ENCODE measurements around the gene ORAI3.

The ORAI3 gene

DNA sequence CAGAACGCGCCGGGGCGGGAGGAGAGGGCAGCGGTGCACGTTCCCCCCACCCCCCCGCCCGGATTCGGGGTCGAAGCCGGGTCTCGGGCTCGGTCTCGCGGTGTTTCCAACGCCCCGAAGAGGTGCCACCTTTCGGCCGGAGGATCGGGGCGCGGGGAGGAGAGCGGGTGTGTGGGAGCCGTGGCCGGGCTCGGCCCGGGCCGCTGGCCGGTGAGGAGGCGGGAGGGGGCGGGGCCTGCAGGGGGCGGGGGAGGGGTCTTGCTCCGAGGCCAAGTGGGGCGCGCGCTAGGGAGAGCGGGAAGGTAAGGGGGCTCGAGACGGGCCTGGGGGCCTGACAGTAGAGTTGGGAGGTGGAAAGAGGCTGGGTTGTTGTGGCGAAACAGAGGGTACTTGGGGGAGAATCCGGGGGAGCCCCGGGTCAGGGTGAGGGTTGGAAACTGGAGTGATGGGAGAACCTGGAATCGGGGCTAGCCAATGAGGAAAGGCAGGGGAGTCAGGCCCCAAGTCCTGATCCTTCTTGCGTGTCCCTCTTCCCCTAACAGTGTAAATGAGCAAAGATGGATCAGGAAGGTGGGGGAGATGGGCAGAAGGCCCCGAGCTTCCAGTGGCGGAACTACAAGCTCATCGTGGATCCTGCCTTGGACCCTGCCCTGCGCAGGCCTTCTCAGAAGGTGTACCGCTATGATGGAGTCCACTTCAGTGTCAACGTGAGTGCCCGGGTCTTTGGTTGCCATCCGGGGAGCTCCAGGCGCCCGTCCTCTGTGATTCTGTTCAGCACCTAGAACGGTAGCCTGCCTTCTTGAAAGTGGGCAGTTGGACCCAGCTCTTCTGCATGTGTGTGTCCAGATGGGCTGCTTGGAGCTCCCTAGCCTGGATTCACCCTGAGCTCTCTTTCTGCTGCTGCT is 9.6 kb downstream of the ORAI3 start:
- peak overlapping the region; percentile 89 for H3K4me3 ChIP-seq (ENCODE audit: control insufficient read depth, low read depth, low read length)
- TF ChIP-seq, protein P1, sequence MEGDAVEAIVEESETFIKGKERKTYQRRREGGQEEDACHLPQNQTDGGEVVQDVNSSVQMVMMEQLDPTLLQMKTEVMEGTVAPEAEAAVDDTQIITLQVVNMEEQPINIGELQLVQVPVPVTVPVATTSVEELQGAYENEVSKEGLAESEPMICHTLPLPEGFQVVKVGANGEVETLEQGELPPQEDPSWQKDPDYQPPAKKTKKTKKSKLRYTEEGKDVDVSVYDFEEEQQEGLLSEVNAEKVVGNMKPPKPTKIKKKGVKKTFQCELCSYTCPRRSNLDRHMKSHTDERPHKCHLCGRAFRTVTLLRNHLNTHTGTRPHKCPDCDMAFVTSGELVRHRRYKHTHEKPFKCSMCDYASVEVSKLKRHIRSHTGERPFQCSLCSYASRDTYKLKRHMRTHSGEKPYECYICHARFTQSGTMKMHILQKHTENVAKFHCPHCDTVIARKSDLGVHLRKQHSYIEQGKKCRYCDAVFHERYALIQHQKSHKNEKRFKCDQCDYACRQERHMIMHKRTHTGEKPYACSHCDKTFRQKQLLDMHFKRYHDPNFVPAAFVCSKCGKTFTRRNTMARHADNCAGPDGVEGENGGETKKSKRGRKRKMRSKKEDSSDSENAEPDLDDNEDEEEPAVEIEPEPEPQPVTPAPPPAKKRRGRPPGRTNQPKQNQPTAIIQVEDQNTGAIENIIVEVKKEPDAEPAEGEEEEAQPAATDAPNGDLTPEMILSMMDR (conservative IDR thresholded peaks at IDR 0.05; ENCODE audit: control insufficient read depth, insufficient read depth, low read depth, low read length): no peak
- DNase-seq (ENCODE audit: low read depth): peak; percentile 42

DNA sequence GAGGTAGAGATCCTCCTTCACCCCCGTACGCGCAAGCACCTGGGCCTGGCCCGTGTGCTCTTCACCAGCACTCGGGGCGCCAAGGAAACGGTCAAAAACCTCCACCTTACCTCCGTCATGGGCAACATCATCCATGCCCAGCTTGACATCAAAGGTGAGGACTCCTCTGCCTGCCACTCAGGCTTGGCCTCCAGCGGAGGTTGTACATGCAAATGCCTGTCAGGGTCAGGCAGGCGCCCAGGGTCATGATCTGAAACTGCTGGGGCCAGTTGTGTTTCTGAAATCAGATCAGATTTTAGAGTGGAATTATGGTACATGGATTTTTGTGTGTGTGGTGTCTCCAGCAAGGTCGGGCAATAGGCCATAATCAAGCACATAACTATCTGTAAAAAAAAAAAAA is 12.5 kb downstream of the ORAI3 start:
- TF ChIP-seq, protein P1 (conservative IDR thresholded peaks at IDR 0.05; ENCODE audit: control insufficient read depth, insufficient read depth, low read depth, low read length): no peak
- DNase-seq (ENCODE audit: low read depth): no peak
- no peak overlapping the region for H3K4me3 ChIP-seq (ENCODE audit: control insufficient read depth, low read depth, low read length)

GRCh38 chr16:30963925-30964511 is 15.2 kb downstream of the ORAI3 start:
- no peak overlapping the region for H3K4me3 ChIP-seq (ENCODE audit: control insufficient read depth, low read depth, low read length)
- TF ChIP-seq, protein P1 (conservative IDR thresholded peaks at IDR 0.05; ENCODE audit: control insufficient read depth, insufficient read depth, low read depth, low read length): no peak
- no peak for DNase-seq (ENCODE audit: low read depth)

DNA sequence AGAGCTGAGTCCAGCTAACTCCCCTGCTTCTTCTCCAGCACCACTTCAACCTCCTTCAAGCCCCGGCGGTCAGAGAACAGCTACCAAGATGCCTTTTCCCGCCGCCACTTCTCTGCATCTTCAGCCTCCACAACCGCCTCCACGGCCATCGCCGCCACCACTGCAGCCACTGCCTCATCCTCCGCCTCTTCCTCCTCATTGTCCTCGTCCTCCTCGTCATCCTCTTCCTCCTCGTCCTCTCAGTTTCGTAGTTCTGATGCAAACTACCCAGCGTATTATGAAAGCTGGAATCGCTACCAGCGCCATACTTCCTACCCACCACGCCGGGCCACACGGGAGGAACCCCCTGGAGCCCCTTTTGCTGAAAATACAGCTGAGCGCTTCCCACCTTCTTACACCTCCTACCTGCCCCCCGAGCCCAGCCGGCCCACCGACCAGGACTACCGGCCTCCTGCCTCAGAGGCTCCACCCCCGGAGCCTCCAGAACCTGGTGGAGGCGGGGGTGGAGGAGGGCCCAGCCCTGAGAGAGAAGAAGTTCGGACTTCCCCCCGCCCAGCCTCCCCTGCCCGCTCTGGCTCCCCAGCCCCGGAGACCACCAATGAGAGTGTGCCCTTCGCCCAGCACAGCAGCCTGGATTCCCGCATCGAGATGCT is 15.8 kb downstream of the ORAI3 start:
- no peak for DNase-seq (ENCODE audit: low read depth)
- TF ChIP-seq, protein P1 (conservative IDR thresholded peaks at IDR 0.05; ENCODE audit: control insufficient read depth, insufficient read depth, low read depth, low read length): no peak
- H3K4me3 ChIP-seq (ENCODE audit: control insufficient read depth, low read depth, low read length): no peak overlapping the region

- no peak overlapping the region for H3K4me3 ChIP-seq (ENCODE audit: control insufficient read depth, low read depth, low read length)
- DNase-seq (ENCODE audit: low read depth): no peak
- TF ChIP-seq, protein P1 (conservative IDR thresholded peaks at IDR 0.05; ENCODE audit: control insufficient read depth, insufficient read depth, low read depth, low read length): no peak
These were observed 16.6 kb downstream of the ORAI3 start for GRCh38 chr16:30965436-30965835.

DNA sequence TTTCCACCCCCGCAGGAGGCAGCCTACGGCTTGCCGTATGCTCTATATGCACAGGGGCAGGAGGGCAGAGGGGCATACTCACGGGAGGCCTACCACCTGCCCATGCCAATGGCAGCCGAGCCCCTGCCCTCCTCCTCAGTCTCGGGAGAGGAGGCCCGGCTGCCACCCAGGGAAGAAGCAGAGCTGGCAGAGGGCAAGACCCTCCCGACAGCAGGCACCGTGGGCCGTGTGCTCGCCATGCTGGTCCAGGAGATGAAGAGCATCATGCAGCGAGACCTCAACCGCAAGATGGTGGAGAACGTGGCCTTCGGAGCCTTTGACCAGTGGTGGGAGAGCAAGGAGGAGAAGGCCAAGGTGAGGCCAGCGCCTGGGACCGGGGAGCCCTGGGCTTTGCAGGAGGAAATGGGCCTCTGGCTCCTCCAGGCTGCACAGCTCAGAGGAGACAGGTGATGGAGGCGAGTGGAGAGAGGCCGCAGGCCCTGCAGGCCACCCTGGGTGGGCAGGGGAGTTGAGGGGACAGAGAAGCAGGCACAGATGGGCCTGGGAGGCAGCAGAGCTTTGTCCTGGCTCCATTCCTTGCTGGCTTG is 17.3 kb downstream of the ORAI3 start:
- TF ChIP-seq, protein P1 (conservative IDR thresholded peaks at IDR 0.05; ENCODE audit: control insufficient read depth, insufficient read depth, low read depth, low read length): no peak
- no peak overlapping the region for H3K4me3 ChIP-seq (ENCODE audit: control insufficient read depth, low read depth, low read length)
- no peak for DNase-seq (ENCODE audit: low read depth)

Data from fibroblast of mammary gland (primary cell).